SH-SY5Y (cell line): Measurements from ENCODE around the gene AKIRIN2.

Source experiments
- GATA2 ChIP-seq: IDR thresholded peaks from 2 replicates; pipeline ENCODE4 v1.6.1; 2011; ENCODE audit warnings: mild to moderate bottlenecking, low read depth, low read length
- GATA3 ChIP-seq: IDR thresholded peaks from 2 replicates; pipeline ENCODE4 v1.6.1; 2011; ENCODE audit warnings: low read depth, mild to moderate bottlenecking, low read length, moderate library complexity

Gene AKIRIN2

GRCh38 chr6:87728706-87729105 is 26.7 kb upstream of the AKIRIN2 start:
- TF ChIP-seq GATA3 (no peak), GATA2 (no peak)

GRCh38 chr6:87724983-87725811 is 23.2 kb upstream of the AKIRIN2 start:
- no peak for TF ChIP-seq GATA2
- TF ChIP-seq GATA3, result no peak

GRCh38 chr6:87723170-87724078 is 21.4 kb upstream of the AKIRIN2 start:
- TF ChIP-seq GATA3, result no peak
- no peak for TF ChIP-seq GATA2

GRCh38 chr6:87722540-87723169 is 20.6 kb upstream of the AKIRIN2 start:
- no peak for TF ChIP-seq GATA2
- no peak for TF ChIP-seq GATA3

GRCh38 chr6:87721311-87721710 is 19.3 kb upstream of the AKIRIN2 start:
- TF ChIP-seq GATA2 (no peak), GATA3 (no peak)

GRCh38 chr6:87718662-87719433 is 16.8 kb upstream of the AKIRIN2 start:
- TF ChIP-seq GATA3 (no peak), GATA2 (no peak)

GRCh38 chr6:87716928-87717614 is 15.0 kb upstream of the AKIRIN2 start:
- TF ChIP-seq GATA3 (no peak), GATA2 (no peak)

GRCh38 chr6:87714093-87714842 is 12.2 kb upstream of the AKIRIN2 start:
- TF ChIP-seq GATA3, result no peak

- TF ChIP-seq GATA3, result no peak
- no peak for TF ChIP-seq GATA2
Observed at GRCh38 chr6:87710090-87710489, 8.1 kb upstream of the AKIRIN2 start.

- TF ChIP-seq GATA3 (no peak), GATA2 (no peak)
Observed at GRCh38 chr6:87706187-87706966, 4.3 kb upstream of the AKIRIN2 start.

GRCh38 chr6:87705070-87705691 is 3.1 kb upstream of the AKIRIN2 start:
- TF ChIP-seq GATA3 (no peak), GATA2 (no peak)

GRCh38 chr6:87702589-87702945 is 534 bp upstream of the AKIRIN2 start:
- TF ChIP-seq GATA2, result no peak
